ENCODE measurements around the gene ELL2.

DNA sequence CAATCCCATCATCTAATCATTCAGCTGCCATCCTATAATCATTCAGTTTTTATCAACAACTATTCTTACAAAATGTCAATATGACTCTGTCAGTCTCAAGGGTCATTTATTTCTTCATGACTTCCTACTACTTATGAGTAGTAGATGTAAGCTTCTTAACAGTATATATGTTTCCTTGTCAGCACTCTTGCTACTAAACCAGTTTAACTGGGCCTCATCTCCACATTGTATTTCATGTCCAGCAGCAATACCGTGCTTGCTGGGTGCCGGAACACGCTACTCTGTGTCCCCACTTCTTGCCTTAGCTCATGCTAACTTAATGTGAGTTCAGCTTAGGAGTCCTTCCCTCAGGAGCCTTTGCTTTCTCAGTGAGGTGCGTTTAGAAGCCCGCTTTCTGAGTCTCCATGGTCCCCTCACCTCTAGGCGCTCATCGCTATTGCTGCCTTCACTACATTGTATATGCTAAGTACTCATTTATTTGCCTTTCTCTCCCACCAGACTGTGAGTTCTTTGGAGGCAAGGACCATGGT is 32.9 kb downstream of the ELL2 start:
- TF ChIP-seq, protein P1, sequence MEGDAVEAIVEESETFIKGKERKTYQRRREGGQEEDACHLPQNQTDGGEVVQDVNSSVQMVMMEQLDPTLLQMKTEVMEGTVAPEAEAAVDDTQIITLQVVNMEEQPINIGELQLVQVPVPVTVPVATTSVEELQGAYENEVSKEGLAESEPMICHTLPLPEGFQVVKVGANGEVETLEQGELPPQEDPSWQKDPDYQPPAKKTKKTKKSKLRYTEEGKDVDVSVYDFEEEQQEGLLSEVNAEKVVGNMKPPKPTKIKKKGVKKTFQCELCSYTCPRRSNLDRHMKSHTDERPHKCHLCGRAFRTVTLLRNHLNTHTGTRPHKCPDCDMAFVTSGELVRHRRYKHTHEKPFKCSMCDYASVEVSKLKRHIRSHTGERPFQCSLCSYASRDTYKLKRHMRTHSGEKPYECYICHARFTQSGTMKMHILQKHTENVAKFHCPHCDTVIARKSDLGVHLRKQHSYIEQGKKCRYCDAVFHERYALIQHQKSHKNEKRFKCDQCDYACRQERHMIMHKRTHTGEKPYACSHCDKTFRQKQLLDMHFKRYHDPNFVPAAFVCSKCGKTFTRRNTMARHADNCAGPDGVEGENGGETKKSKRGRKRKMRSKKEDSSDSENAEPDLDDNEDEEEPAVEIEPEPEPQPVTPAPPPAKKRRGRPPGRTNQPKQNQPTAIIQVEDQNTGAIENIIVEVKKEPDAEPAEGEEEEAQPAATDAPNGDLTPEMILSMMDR (IDR thresholded peaks at IDR 0.05), result no peak
- no peak for TF ChIP-seq POLR2A (IDR thresholded peaks at IDR 0.05)
